Activated B cell treated with CpG ODN at 0.5 μM for 24 hours (primary cell): Measurements from ENCODE around the gene HIF3A. TPM values are rescaled to one million over a fixed set of nuclear protein-coding genes. Genes with fewer than 3 reads are reported as not detected.
"Not testable (repeated sequence)": the region's sequence is repeated elsewhere in the genome, so short reads cannot be mapped to it uniquely, and the experiment has no call there.

Experiments
- ATAC-seq: fragments of 200-7000 bp; cut with Tn5 transposase; one replicate; pipeline ENCODE4 v1.10.0; 2021; ENCODE audit warnings: low read depth, mild to moderate bottlenecking, moderate library complexity
- CTCF ChIA-PET: fragments of 350-600 bp; sonication (Branson Sonifier 250); formaldehyde crosslinking; loops from one replicate; lab custom pipeline; 2021; ENCODE audit warnings: antibody characterized with exemption; lab: Charles Lee
- POLR2A ChIA-PET: fragments of 350-600 bp; sonication (Branson Sonifier 250); formaldehyde crosslinking; loops from one replicate; lab custom pipeline; 2021; ENCODE audit warnings: antibody characterized with exemption; lab: Charles Lee
- DNase-seq: peaks from one replicate; pipeline ENCODE4 v3.0.0; 2022
- H3K27ac Mint-ChIP-seq: one replicate; pipeline ENCODE4 v1.8.0; 2020; ENCODE audit warnings: mixed read lengths
- H3K27me3 Mint-ChIP-seq: one replicate; pipeline ENCODE4 v1.8.0; 2021; ENCODE audit warnings: mixed read lengths
- H3K36me3 Mint-ChIP-seq: one replicate; pipeline ENCODE4 v1.8.0; 2021; ENCODE audit warnings: low read depth, mixed read lengths
- H3K4me1 Mint-ChIP-seq: one replicate; pipeline ENCODE4 v1.8.0; 2021; ENCODE audit warnings: mixed read lengths
- H3K4me3 Mint-ChIP-seq: one replicate; pipeline ENCODE4 v1.8.0; 2020; ENCODE audit warnings: mild to moderate bottlenecking, mixed read lengths
- H3K9me3 Mint-ChIP-seq: one replicate; pipeline ENCODE4 v1.8.0; 2020; ENCODE audit warnings: mixed read lengths
- CTCF ChIP-seq: fragments of 200-600 bp; IDR thresholded peaks from one replicate; pipeline ENCODE4 v1.8.0; 2022; ENCODE audit warnings: antibody characterized with exemption, mild to moderate bottlenecking
- intact Hi-C: fragments of 100-400 bp; cut with micrococcal nuclease; formaldehyde crosslinking; loops from one replicate; pipeline ENCODE4 v1.15.1; 2024
- total RNA-seq: library from RNA; stranded (reverse); gene quantifications from 2 replicates; pipeline ENCODE4 v1.2.3, GENCODE V29; 2022

The HIF3A gene
- total RNA-seq, 1 donor from 2014 or later, result not detected

GRCh38 chr19:46264801-46265200 is 32.0 kb upstream of the HIF3A start:
- H3K27ac Mint-ChIP-seq, H3K9me3 Mint-ChIP-seq, H3K4me1 Mint-ChIP-seq, H3K4me3 Mint-ChIP-seq, DNase-seq, H3K36me3 Mint-ChIP-seq, ATAC-seq: not testable (repeated sequence)
- intact Hi-C loops, result loop anchor here (1.0 to 5.0 kb wide), 5 partner anchors 76 to 448 kb away; partner anchors contain the start of genes FOXA3, RSPH6A and SYMPK
- ChIA-PET POLR2A (interaction anchor here (0.9 kb wide), 1 partner anchor 236 kb away, joined by 10 read pairs; no protein-coding TSS in a partner anchor), CTCF (interaction anchor here (0.6 to 6.6 kb wide), 5 partner anchors 71 to 255 kb away, joined by 3 to 71 read pairs (median 4); no protein-coding TSS in a partner anchor)
- H3K27me3 Mint-ChIP-seq, result peaks cover 19% of the 10 kb centered on the region

- TF ChIP-seq CTCF, result peak; percentile 41
- DNase-seq (peak; percentile 25), ATAC-seq (peak; percentile 67)
- H3K9me3 Mint-ChIP-seq, result no peaks in the 10 kb centered on the region
- ChIA-PET CTCF (interaction anchor here (0.6 to 6.6 kb wide), 5 partner anchors 72 to 256 kb away, joined by 3 to 71 read pairs (median 4); no protein-coding TSS in a partner anchor), POLR2A (interaction anchor here (0.9 kb wide), 1 partner anchor 236 kb away, joined by 10 read pairs; no protein-coding TSS in a partner anchor)
- peaks cover 9% of the 10 kb centered on the region for H3K4me1 Mint-ChIP-seq
- intact Hi-C loops, result loop anchor here (1.0 to 5.0 kb wide), 5 partner anchors 76 to 448 kb away; partner anchors contain the start of genes FOXA3, RSPH6A and SYMPK
- no peak overlapping the region for H3K4me3 Mint-ChIP-seq
- H3K27ac Mint-ChIP-seq, result no peak overlapping the region
- no peaks in the 10 kb centered on the region for H3K36me3 Mint-ChIP-seq
- peaks cover 21% of the 10 kb centered on the region for H3K27me3 Mint-ChIP-seq
These were observed 31.5 kb upstream of the HIF3A start for GRCh38 chr19:46265217-46265828.

DNA sequence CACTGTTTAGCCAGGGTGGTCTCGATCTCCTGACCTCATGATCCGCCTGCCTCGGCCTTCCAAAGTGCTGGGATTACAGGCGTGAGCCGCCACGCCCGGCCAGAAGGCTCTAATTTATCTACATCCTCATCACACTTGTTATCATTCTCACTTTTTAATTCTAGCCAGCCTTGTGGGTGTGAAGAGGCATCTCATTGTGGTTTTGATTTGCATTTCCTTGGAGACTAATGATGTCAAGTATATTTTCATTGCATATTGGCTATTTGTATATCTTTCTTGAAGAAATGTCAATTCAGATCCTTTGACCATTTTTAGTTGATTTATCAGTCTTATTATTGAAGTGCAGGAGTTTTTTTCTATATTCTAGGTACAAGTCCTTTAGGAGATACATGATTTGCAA is 27.7 kb upstream of the HIF3A start:
- Mint-ChIP-seq H3K4me1 (peaks cover 2% of the 10 kb centered on the region), H3K9me3 (no peaks in the 10 kb centered on the region), H3K36me3 (no peaks in the 10 kb centered on the region), H3K4me3 (no peak overlapping the region), H3K27ac (no peak overlapping the region), H3K27me3 (peaks cover 30% of the 10 kb centered on the region)
- ATAC-seq, result no peak
- ChIA-PET POLR2A (no interaction called here), CTCF (no interaction called here)
- TF ChIP-seq CTCF, result no peak
- DNase-seq, result no peak
- intact Hi-C loops, result loop anchor here (5.0 kb wide), 3 partner anchors 257 to 452 kb away; partner anchors contain the start of genes FOXA3, RSPH6A and SYMPK

DNA sequence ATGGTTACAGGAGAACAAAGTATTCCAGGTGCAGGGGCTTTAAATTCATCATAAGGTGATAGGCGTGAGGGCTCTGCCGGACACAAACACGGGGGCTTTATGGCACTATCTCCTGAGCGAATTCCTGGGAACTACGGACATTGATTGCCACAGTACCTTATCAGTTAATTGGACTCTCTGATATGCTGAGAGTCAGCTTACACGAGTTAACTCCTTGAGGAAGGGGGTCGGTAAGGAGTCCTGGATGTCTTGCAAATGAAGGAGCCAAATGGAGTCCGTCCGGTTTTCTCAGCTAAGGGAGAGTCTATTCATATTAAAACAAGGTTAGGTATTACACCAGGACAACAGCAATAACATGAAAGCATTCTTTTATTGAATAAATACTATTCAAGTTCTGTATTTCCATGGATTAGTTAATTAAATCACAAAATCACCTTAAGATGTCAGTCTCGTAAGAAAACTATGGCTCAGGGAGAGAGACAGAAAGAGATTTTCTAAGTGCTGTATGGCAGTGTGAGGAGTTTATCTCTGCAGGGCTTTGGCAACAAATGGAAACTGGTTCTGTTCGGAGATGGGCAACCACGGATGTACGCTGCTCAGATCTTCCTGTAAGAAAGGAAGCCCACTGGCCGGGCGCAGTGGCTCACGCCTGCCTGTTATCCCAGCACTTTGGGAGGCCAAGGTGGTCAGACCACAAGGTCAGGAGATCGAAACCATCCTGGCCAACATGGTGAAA is 26.2 kb upstream of the HIF3A start:
- POLR2A ChIA-PET, result no interaction called here
- CTCF ChIA-PET, result no interaction called here
- Mint-ChIP-seq H3K9me3 (no peaks in the 10 kb centered on the region), H3K36me3 (no peaks in the 10 kb centered on the region), H3K27ac (no peak overlapping the region), H3K27me3 (peaks cover 30% of the 10 kb centered on the region), H3K4me1 (peaks cover 2% of the 10 kb centered on the region), H3K4me3 (no peak overlapping the region)
- no peak for ATAC-seq
- intact Hi-C loops, result no loop called here
- DNase-seq, result no peak
- no peak for TF ChIP-seq CTCF

GRCh38 chr19:46271481-46272197 is 25.2 kb upstream of the HIF3A start:
- DNase-seq, result no peak
- intact Hi-C loops, result no loop called here
- CTCF ChIA-PET, result interaction anchor here (0.6 kb wide), 1 partner anchor 209 kb away, joined by 3 read pairs; no protein-coding TSS in a partner anchor
- POLR2A ChIA-PET, result no interaction called here
- TF ChIP-seq CTCF, result no peak
- Mint-ChIP-seq H3K27me3 (peaks cover 34% of the 10 kb centered on the region), H3K4me3 (no peak overlapping the region), H3K36me3 (no peaks in the 10 kb centered on the region), H3K4me1 (peaks cover 2% of the 10 kb centered on the region), H3K9me3 (no peaks in the 10 kb centered on the region), H3K27ac (no peak overlapping the region)
- ATAC-seq, result no peak

DNA sequence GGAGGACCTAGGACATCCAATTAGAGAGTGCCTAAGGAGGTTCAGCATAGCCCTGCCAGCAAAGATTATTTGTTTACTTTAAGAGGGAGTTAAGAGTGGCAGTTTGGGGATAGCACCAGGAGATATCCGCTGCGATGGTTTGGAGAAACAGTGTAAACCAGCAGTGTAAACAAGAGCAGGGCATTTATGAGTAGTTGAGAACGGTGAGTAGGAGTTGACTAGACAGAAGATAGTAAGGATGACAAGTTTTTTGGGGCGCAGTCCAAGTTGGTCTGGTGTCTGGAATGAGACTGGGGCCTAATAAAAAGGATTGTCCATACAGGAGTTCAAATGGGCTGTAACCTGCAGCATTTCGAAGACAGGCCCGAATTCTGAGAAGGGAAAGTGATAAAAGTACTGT is 22.9 kb upstream of the HIF3A start:
- ATAC-seq, CTCF ChIA-PET: not testable (repeated sequence)

More for the DNA sequence above, 22.9 kb upstream of the HIF3A start:
- intact Hi-C loops, H3K4me1 Mint-ChIP-seq, H3K4me3 Mint-ChIP-seq, POLR2A ChIA-PET, DNase-seq, H3K27ac Mint-ChIP-seq, H3K9me3 Mint-ChIP-seq, H3K36me3 Mint-ChIP-seq: not testable (repeated sequence)
- H3K27me3 Mint-ChIP-seq, result peaks cover 47% of the 10 kb centered on the region
